Mesenchymal stem cell (in vitro differentiated cells and primary cell): ENCODE measurements around the gene PNO1.

Source experiments
- DNase-seq: peaks from one replicate; pipeline ENCODE4 v3.0.0-alpha.2; 2013
- H2AFZ ChIP-seq: one replicate; pipeline ENCODE4 v1.6.1; 2013; ENCODE audit warnings: low read depth, mild to moderate bottlenecking, control low read depth, inconsistent platforms, low read length, moderate library complexity
- H2AK5ac ChIP-seq: 2 replicates; pipeline ENCODE4 v1.6.1; 2013; ENCODE audit warnings: low read length, moderate library complexity, mild to moderate bottlenecking, inconsistent platforms; ENCODE audit not compliant: severe bottlenecking
- H2BK120ac ChIP-seq: one replicate; pipeline ENCODE4 v1.6.1; 2013; ENCODE audit warnings: low read depth, mild to moderate bottlenecking, inconsistent platforms, low read length, moderate library complexity
- H2BK12ac ChIP-seq, 2 experiments: one replicate each; pipeline ENCODE4 v1.6.1; 2013; ENCODE audit warnings: inconsistent platforms in 2 of 2, low read length in 2 of 2, mild to moderate bottlenecking in 2 of 2, moderate library complexity in 2 of 2, control low read depth in 1 of 2
- H2BK15ac ChIP-seq: one replicate; pipeline ENCODE4 v1.6.1; 2013; ENCODE audit warnings: mild to moderate bottlenecking, low read depth, inconsistent platforms; ENCODE audit not compliant: poor library complexity, severe bottlenecking
- H2BK5ac ChIP-seq: 2 replicates; pipeline ENCODE4 v1.6.1; 2013; ENCODE audit warnings: low read depth, mild to moderate bottlenecking, low read length, control low read depth, inconsistent platforms; ENCODE audit not compliant: poor library complexity, severe bottlenecking
- H3K14ac ChIP-seq, 2 experiments: one replicate each; pipeline ENCODE4 v1.6.1; 2013; ENCODE audit warnings: inconsistent platforms in 2 of 2, low read length in 2 of 2, control low read depth in 1 of 2, mild to moderate bottlenecking in 1 of 2, moderate library complexity in 1 of 2
- H3K18ac ChIP-seq, 2 experiments: one replicate each; pipeline ENCODE4 v1.6.1; 2013; ENCODE audit warnings: inconsistent platforms in 2 of 2, low read length in 2 of 2, control low read depth in 1 of 2, low read depth in 1 of 2, mild to moderate bottlenecking in 1 of 2
- H3K23ac ChIP-seq, 2 experiments: one replicate each; pipeline ENCODE4 v1.6.1; 2013; ENCODE audit warnings: inconsistent platforms in 2 of 2, low read length in 2 of 2, mild to moderate bottlenecking in 2 of 2, moderate library complexity in 2 of 2, control low read depth in 1 of 2
- H3K27ac ChIP-seq: 2 replicates; pipeline ENCODE4 v1.5.1; 2013; ENCODE audit warnings: mild to moderate bottlenecking, moderate library complexity, low read length, control low read depth, inconsistent platforms; ENCODE audit not compliant: poor library complexity, severe bottlenecking
- H3K27me3 ChIP-seq, 2 experiments: 2 replicates each; pipeline versions ENCODE4 v1.6.1 to v1.7.0; 2013; ENCODE audit warnings: low read length in 2 of 2, mild to moderate bottlenecking in 2 of 2, moderate library complexity in 2 of 2, control low read depth in 1 of 2, inconsistent platforms in 1 of 2; ENCODE audit not compliant: control insufficient read depth in 1 of 2, insufficient read depth in 1 of 2
- H3K36me3 ChIP-seq, 2 experiments: 2 replicates each; pipeline versions ENCODE4 v1.6.1 to v1.7.0; 2013; ENCODE audit warnings: low read length in 2 of 2, control low read depth in 1 of 2, inconsistent platforms in 1 of 2, low read depth in 1 of 2, mild to moderate bottlenecking in 1 of 2; ENCODE audit not compliant: insufficient read depth in 2 of 2, control insufficient read depth in 1 of 2
- H3K4ac ChIP-seq, 2 experiments: one replicate each; pipeline ENCODE4 v1.6.1; 2013; ENCODE audit warnings: inconsistent platforms in 2 of 2, low read length in 2 of 2, mild to moderate bottlenecking in 2 of 2, moderate library complexity in 2 of 2, control low read depth in 1 of 2, low read depth in 1 of 2
- H3K4me1 ChIP-seq: 2 replicates; pipeline ENCODE4 v1.6.1; 2013; ENCODE audit warnings: low read depth, low read length, control low read depth; ENCODE audit not compliant: control insufficient read depth, insufficient read depth
- H3K4me2 ChIP-seq: 2 replicates; pipeline ENCODE4 v1.6.1; 2013; ENCODE audit warnings: low read length, mild to moderate bottlenecking, inconsistent platforms; ENCODE audit not compliant: poor library complexity, severe bottlenecking
- H3K4me3 ChIP-seq, 2 experiments: 2 replicates each; pipeline versions ENCODE4 v1.5.1 to v1.7.0; 2013; ENCODE audit warnings: low read length in 2 of 2, mild to moderate bottlenecking in 2 of 2, control low read depth in 1 of 2, low read depth in 1 of 2; ENCODE audit not compliant: insufficient read depth in 1 of 2
- H3K79me1 ChIP-seq: replicated peaks from 2 replicates; pipeline ENCODE4 v1.6.1; 2013; ENCODE audit warnings: mild to moderate bottlenecking, control low read depth, low read length, inconsistent platforms; ENCODE audit not compliant: poor library complexity, severe bottlenecking
- H3K9ac ChIP-seq: 2 replicates; pipeline ENCODE4 v1.7.0; 2013; ENCODE audit warnings: mild to moderate bottlenecking, low read length, moderate library complexity
- H3K9me3 ChIP-seq: 2 replicates; pipeline ENCODE4 v1.7.0; 2013; ENCODE audit warnings: mild to moderate bottlenecking, low read length; ENCODE audit not compliant: control insufficient read depth
- H4K8ac ChIP-seq: one replicate; pipeline ENCODE4 v1.6.1; 2013; ENCODE audit warnings: inconsistent platforms, mild to moderate bottlenecking, low read length, moderate library complexity
- H4K91ac ChIP-seq: one replicate; pipeline ENCODE4 v1.6.1; 2013; ENCODE audit warnings: mild to moderate bottlenecking, low read length, inconsistent platforms
- WGBS: methylation state at CpG from one replicate; pipeline ENCODE4 v1.1.7; 2013; ENCODE audit warnings: mixed read lengths; 5-methylcytosine and 5-hydroxymethylcytosine counted together

PNO1 gene

GRCh38 chr2:68177541-68177940, 19.9 kb downstream of the PNO1 start:
- Histone ChIP-seq H3K14ac (no peak overlapping the region), H3K4me1 (no peaks in the 10 kb centered on the region), H3K4ac (no peak overlapping the region), H3K9me3 (no peaks in the 10 kb centered on the region), H3K36me3 (peaks cover 6 to 84% of the 10 kb centered on the region in 2 experiments), H2BK12ac (no peak overlapping the region), H3K23ac (no peak overlapping the region), H2BK120ac (no peak overlapping the region), H2AFZ (no peak overlapping the region), H3K4me2 (no peak overlapping the region), H3K9ac (no peak overlapping the region), H3K4me3 (no peak overlapping the region), H4K8ac (no peak overlapping the region), H3K79me1 (peaks cover 18% of the 10 kb centered on the region), H2BK15ac (no peak overlapping the region), H3K27me3 (no peaks in the 10 kb centered on the region), H3K18ac (no peak overlapping the region), H3K27ac (no peak overlapping the region), H4K91ac (no peak overlapping the region), H2AK5ac (no peak overlapping the region), H2BK5ac (no peak overlapping the region)
- 100% methylated on average over 1 of the region's 2 CpGs for WGBS
- no peak for DNase-seq

GRCh38 chr2:68178432-68178831, 20.7 kb downstream of the PNO1 start:
- no peak overlapping the region for H3K27ac ChIP-seq
- no peak overlapping the region for H3K14ac ChIP-seq
- H3K23ac ChIP-seq, result no peak overlapping the region
- H3K36me3 ChIP-seq, result peaks cover 6 to 84% of the 10 kb centered on the region in 2 experiments
- H3K4me3 ChIP-seq, result no peak overlapping the region
- DNase-seq, result no peak
- 100% methylated on average over 3 of the region's 3 CpGs for WGBS
- H3K9me3 ChIP-seq, result no peaks in the 10 kb centered on the region
- H3K9ac ChIP-seq, result no peak overlapping the region
- H3K4me1 ChIP-seq, result no peaks in the 10 kb centered on the region
- no peak overlapping the region for H2BK12ac ChIP-seq
- H4K8ac ChIP-seq, result no peak overlapping the region
- no peak overlapping the region for H3K4me2 ChIP-seq
- no peak overlapping the region for H3K18ac ChIP-seq
- H2BK15ac ChIP-seq, result no peak overlapping the region
- no peak overlapping the region for H2BK5ac ChIP-seq
- H3K4ac ChIP-seq, result no peak overlapping the region
- no peak overlapping the region for H2BK120ac ChIP-seq
- H2AK5ac ChIP-seq, result no peak overlapping the region
- no peak overlapping the region for H2AFZ ChIP-seq
- no peaks in the 10 kb centered on the region for H3K27me3 ChIP-seq
- H4K91ac ChIP-seq, result no peak overlapping the region
- peaks cover 23% of the 10 kb centered on the region for H3K79me1 ChIP-seq

GRCh38 chr2:68178954-68179627, 21.4 kb downstream of the PNO1 start:
- Histone ChIP-seq H3K27ac (no peak overlapping the region), H2BK15ac (no peak overlapping the region), H4K91ac (no peak overlapping the region), H3K79me1 (peaks cover 27% of the 10 kb centered on the region), H3K27me3 (no peaks in the 10 kb centered on the region), H2BK12ac (no peak overlapping the region), H3K4me2 (no peak overlapping the region), H3K36me3 (peaks cover 6 to 85% of the 10 kb centered on the region in 2 experiments), H3K23ac (no peak overlapping the region), H3K4ac (no peak overlapping the region), H3K9me3 (no peaks in the 10 kb centered on the region), H4K8ac (no peak overlapping the region), H2AK5ac (no peak overlapping the region), H3K14ac (no peak overlapping the region), H3K18ac (no peak overlapping the region), H3K9ac (no peak overlapping the region), H3K4me1 (no peaks in the 10 kb centered on the region), H2BK5ac (no peak overlapping the region), H2BK120ac (no peak overlapping the region), H2AFZ (no peak overlapping the region), H3K4me3 (no peak overlapping the region)
- 100% methylated on average over 1 of the region's 4 CpGs for WGBS
- DNase-seq, result no peak

- no peak for DNase-seq
- no peak overlapping the region for H2BK120ac ChIP-seq
- no peak overlapping the region for H3K14ac ChIP-seq
- H3K4ac ChIP-seq, result no peak overlapping the region
- H2BK12ac ChIP-seq, result no peak overlapping the region
- no peak overlapping the region for H4K8ac ChIP-seq
- WGBS, result 100% methylated on average over 1 of the region's 1 CpG
- H3K4me3 ChIP-seq, result no peak overlapping the region
- no peak overlapping the region for H2AK5ac ChIP-seq
- H3K4me1 ChIP-seq, result no peaks in the 10 kb centered on the region
- H2AFZ ChIP-seq, result no peak overlapping the region
- no peak overlapping the region for H3K27ac ChIP-seq
- no peak overlapping the region for H3K18ac ChIP-seq
- H3K27me3 ChIP-seq, result no peaks in the 10 kb centered on the region
- H3K9ac ChIP-seq, result no peak overlapping the region
- H4K91ac ChIP-seq, result no peak overlapping the region
- H3K4me2 ChIP-seq, result no peak overlapping the region
- no peak overlapping the region for H3K23ac ChIP-seq
- H2BK5ac ChIP-seq, result no peak overlapping the region
- H3K9me3 ChIP-seq, result no peaks in the 10 kb centered on the region
- peaks cover 3 to 71% of the 10 kb centered on the region in 2 experiments for H3K36me3 ChIP-seq
- peaks cover 21% of the 10 kb centered on the region for H3K79me1 ChIP-seq
- no peak overlapping the region for H2BK15ac ChIP-seq
These were observed 25.2 kb downstream of the PNO1 start for GRCh38 chr2:68182902-68183301.
